Inferior parietal cortex (tissue), 1 donor: ENCODE measurements around the gene TIGD6.
"Not testable (repeated sequence)": the region's sequence is repeated elsewhere in the genome, so short reads cannot be mapped to it uniquely, and the experiment has no call there.

Experiments used
- DNase-seq: peaks from one replicate; pipeline ENCODE4 v3.0.0-alpha.2; 2016; ENCODE audit errors: extremely low spot score

The TIGD6 gene

GRCh38 chr5:149975409-149975808, 25.0 kb downstream of the TIGD6 start:
- no peak for DNase-seq

- DNase-seq: no peak
Observed at GRCh38 chr5:149969181-149969930, 31.1 kb downstream of the TIGD6 start.

GRCh38 chr5:149966946-149967345, 33.5 kb downstream of the TIGD6 start:
- no peak for DNase-seq

GRCh38 chr5:149963729-149964128, 36.7 kb downstream of the TIGD6 start:
- no peak for DNase-seq

DNA sequence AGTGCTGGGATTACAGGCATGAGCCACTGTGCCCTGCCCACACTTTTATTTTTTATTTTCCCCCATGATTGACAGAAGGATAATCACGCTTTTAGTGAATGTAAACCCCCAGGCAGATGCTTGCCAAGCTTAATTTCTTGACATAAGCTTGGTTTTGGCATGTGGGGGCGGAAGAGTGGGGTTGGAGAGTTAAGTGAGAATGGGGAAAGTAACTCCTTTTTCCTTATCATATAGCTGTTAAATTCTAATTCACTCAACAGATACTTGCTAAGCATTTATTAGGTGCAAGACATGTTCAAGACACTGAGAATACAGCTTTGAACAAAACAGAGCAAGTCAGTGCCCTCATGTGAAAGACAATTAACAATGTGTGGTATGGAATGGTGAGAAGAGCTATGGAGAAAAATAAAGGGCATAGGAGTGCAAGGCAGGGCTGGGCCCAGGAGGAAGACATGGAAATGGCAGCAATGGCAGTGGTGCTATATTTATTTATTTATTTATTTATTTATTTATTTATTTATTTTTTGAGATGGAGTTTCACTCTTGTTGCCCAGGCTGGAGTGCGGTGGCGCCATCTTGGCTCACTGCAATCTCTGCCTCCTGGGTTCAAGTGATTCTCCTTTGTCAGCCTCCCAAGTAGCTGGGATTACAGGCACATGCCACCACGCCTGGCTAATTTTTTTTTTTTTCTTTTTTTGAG, 37.7 kb downstream of the TIGD6 start:
- DNase-seq: no peak

DNA sequence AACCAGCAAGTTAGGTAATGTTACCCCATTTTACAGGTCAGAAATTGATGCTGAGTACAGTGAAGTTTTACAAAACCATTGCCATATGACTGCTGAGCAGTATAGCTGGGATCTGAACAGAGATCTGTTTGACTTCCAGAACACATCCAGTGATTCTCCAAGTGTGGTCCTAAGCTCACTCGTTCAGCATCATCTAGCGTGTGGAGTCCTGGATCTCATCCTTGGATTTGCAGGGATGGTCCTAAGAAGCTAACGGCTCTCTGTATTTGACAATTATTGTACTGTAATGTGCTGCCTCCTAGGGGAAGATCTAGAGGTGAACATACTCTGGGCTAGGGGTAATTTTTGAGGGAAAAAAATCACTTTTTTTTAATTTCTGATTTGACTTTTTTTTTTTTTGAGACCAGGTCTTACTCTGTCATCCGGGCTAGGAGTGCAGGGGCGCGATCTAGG, 38.5 kb downstream of the TIGD6 start:
- DNase-seq: peak; percentile 67

DNA sequence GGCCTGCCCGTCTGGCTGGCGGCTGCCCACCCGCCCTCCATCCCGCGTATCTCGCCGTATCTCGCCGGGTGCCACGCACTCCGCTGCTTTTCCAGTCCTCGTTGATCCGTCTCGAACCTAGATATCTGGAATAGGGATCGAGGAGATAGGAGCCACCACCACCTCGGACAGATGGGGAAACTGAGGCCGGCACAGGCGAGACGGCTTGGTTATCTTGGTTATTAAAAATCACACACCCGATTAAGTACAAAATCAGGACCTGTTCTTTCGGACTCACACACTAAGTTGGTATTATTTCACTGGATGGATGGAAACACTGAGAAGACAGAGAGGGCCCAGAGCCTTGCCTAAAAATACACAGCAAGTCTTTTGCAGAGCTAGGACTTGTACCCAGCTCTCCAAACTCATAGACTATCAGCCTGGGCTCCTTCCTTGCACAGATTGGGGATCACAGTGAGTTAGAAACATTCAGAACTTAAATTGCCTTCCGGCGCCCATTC, 39.2 kb downstream of the TIGD6 start:
- DNase-seq: peak; percentile 20

- DNase-seq: peak; percentile 97
Observed at GRCh38 chr5:149960272-149961185, 39.9 kb downstream of the TIGD6 start, which contains the start of gene SLC26A2. TSS of gene SLC26A2 (plus strand) at chr5:149960758. CDS start at chr5:149977653, 16,895 bp downstream.

DNA sequence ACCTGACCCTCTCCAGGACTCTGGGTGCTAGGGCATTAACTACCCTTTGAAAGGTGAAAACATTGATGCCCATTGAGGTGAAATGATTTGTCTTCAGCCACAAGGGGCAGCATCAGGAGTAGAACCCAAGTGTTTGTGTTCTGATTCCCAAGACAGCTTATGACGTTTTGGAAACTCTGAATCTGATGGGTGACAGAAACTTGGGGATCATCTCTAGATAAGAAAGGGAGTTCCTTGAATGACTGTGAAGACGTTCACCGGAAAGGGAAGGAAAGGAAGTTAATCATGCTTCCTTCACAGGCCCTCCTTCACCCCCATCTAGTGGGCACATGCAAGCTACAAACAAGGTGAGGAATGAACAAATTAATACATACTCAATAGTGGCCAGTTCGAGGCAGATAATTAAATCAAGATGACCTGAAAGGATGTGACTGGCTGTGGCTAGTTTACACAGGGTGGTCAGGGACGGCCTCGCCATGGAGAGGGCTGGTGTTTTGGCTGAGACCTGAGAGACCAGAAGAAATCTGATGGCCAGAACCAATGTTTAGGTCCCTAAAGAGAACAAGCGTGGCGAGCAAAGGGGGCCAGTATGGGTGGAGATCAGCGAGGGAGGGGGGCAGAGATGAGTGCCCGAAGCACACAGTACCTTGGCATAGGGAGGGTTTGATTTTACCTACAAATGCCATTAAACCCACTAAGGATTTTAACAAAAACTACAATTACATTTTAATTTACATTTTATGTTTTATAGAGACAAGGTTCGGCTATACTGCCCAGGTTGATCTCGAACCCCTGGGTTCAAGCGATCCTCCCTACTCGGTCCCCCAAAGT, 40.8 kb downstream of the TIGD6 start:
- peak; percentile 60 for DNase-seq

- DNase-seq: no peak
Observed at GRCh38 chr5:149957855-149958254, 42.6 kb downstream of the TIGD6 start.

- no peak for DNase-seq
Observed at GRCh38 chr5:149956685-149957084, 43.8 kb downstream of the TIGD6 start.

GRCh38 chr5:149954798-149955197, 45.7 kb downstream of the TIGD6 start:
- DNase-seq: no peak

- no peak for DNase-seq
Observed at GRCh38 chr5:149953436-149954121, 46.9 kb downstream of the TIGD6 start.

- DNase-seq: no peak
Observed at GRCh38 chr5:149951138-149951749, 49.2 kb downstream of the TIGD6 start.

DNA sequence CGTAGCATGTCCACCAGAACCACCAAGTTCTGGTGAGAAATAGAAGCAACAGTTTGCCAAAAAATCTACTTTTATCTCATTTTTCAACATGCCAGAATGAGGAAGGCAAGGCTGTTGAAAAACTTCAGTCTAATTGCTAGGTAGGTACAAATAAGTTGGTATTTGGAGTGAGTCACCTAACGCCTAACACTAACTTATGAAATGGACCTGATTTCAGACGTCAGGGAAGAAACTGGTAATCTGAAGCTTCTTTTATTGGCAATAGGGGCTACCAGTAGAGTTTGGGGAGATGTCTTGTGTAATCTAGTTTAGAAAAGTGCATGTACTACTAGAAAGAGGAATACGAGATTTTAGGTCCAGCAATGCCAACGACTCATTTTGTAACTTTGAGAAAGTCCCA, 51.5 kb downstream of the TIGD6 start:
- DNase-seq: no peak

GRCh38 chr5:149946118-149946517, 54.3 kb downstream of the TIGD6 start:
- no peak for DNase-seq

GRCh38 chr5:149944666-149945065, 55.8 kb downstream of the TIGD6 start, which contains the start of gene PDE6A:
TSS of gene PDE6A (minus strand) at chr5:149944793. CDS start at chr5:149944673, 120 bp downstream.
- DNase-seq: no peak

DNA sequence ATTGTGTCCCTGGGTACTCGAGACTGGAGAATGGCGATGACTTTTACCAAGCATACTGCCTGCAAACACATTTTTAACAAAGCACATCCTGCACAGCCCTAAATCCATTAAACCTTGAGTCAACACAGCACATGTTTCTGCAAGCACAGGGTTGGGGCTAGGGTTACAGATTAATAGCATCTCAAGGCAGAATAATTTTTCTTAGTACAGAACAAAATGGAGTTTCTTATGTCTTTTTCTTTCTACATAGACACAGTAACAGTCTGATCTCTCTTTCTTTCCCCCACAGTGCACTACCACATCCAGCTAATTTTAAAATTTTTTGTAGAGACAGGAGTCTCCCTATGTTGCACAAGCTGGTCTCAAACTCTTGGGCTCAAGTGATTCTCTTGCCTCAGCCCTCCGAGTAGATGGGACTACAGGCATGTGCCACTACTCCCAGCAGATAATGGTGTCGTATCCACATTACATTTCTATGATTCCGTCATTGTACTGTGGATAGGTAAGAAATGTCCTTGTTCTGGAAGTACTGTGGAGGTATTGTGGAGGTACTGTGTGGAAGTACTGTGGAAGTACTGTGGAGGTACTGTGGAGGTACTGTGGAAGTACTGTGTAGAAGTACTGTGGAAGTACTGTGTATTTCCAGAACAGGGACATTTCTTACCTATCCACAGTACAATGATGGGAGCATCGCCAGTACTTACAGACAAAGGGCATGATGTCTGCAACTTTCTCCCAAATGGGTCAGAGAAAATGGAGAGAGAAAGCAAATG, 57.1 kb downstream of the TIGD6 start:
- DNase-seq: not testable (repeated sequence)
